Right renal cortex interstitium (tissue), 3 donors: ENCODE results near the gene FOXL2NB. TPM values are rescaled to one million over a fixed set of nuclear protein-coding genes. Genes with fewer than 3 reads are reported as not detected.

Experiments
- DNase-seq, 3 donors: peaks; one replicate each; pipeline ENCODE4 v3.0.0-alpha.2; 2013; ENCODE audit warnings: low read depth in 3 of 3, low spot score in 2 of 3
- polyA plus RNA-seq, 3 donors: library from polyadenylated mRNA; unstranded; fragments of 120-200 nt; gene quantifications; one replicate each; pipeline ENCODE4 v1.2.1, GENCODE V29; 2013; ENCODE audit not compliant: insufficient read length in 3 of 3

Gene FOXL2NB
- polyA plus RNA-seq, 3 donors, result not detected

- DNase-seq, result no peak
Measured at GRCh38 chr3:138944929-138945708, 1.9 kb upstream of the FOXL2NB start.

GRCh38 chr3:138945709-138946662, 1.0 kb upstream of the FOXL2NB start:
- no peak for DNase-seq

- no peak for DNase-seq
Measured at GRCh38 chr3:138947495-138948121, 591 bp downstream of the FOXL2NB start.

GRCh38 chr3:138948371-138949001, 1.5 kb downstream of the FOXL2NB start:
- no peak for DNase-seq

- no peak for DNase-seq
Measured at GRCh38 chr3:138949002-138949418, 2.0 kb downstream of the FOXL2NB start.

GRCh38 chr3:138949445-138950005, 2.5 kb downstream of the FOXL2NB start:
- no peak for DNase-seq

GRCh38 chr3:138950006-138950644, 3.1 kb downstream of the FOXL2NB start:
- no peak for DNase-seq

- no peak for DNase-seq
Measured at GRCh38 chr3:138950701-138951100, 3.7 kb downstream of the FOXL2NB start.

- no peak for DNase-seq
Measured at GRCh38 chr3:138960417-138960852, 13.4 kb downstream of the FOXL2NB start.

- no peak for DNase-seq
Measured at GRCh38 chr3:138962854-138963560, 16.0 kb downstream of the FOXL2NB start.

- no peak for DNase-seq
Measured at GRCh38 chr3:138964264-138964663, 17.2 kb downstream of the FOXL2NB start.

- no peak for DNase-seq
Measured at GRCh38 chr3:138964923-138965322, 17.9 kb downstream of the FOXL2NB start.

- no peak for DNase-seq
Measured at GRCh38 chr3:138971766-138972320, 24.8 kb downstream of the FOXL2NB start.

GRCh38 chr3:138972941-138973340, 25.9 kb downstream of the FOXL2NB start:
- DNase-seq, result no peak

- no peak for DNase-seq
Measured at GRCh38 chr3:138974462-138974861, 27.4 kb downstream of the FOXL2NB start.

GRCh38 chr3:138975351-138975750, 28.3 kb downstream of the FOXL2NB start:
- DNase-seq, result no peak

GRCh38 chr3:138976047-138976446, 29.0 kb downstream of the FOXL2NB start:
- no peak for DNase-seq

GRCh38 chr3:138984816-138985215, 37.8 kb downstream of the FOXL2NB start:
- no peak for DNase-seq

- no peak for DNase-seq
Measured at GRCh38 chr3:138985932-138986331, 38.9 kb downstream of the FOXL2NB start.
